GM12878 (cell line): Measurements from ENCODE around the gene PLAAT3. TPM values are rescaled to one million over a fixed set of nuclear protein-coding genes. Genes with fewer than 3 reads are reported as not detected.

Experiments
- ATAC-seq: fragments of 200-7000 bp; cut with Tn5 transposase; 3 replicates; pipeline ENCODE4 v1.9.1; 2020; ENCODE audit warnings: mild to moderate bottlenecking, moderate library complexity
- BruUV-seq: library from RNA; stranded (reverse); fragments of 400-500 nt; replicated peaks from 2 replicates; lab custom pipeline; 2021; lab: Mats Ljungman, UMichigan
- CTCF ChIA-PET: fragments of 300-600 bp; sonication (Branson Sonifier 250); formaldehyde crosslinking; extraction: SDS; loops from one replicate; lab custom pipeline; 2021; ENCODE audit warnings: inconsistent platforms; lab: Yijun Ruan, JAX
- POLR2A ChIA-PET: fragments of 350-600 bp; formaldehyde crosslinking; extraction: SDS; loops from one replicate; lab custom pipeline; 2021; ENCODE audit warnings: inconsistent platforms; lab: Charles Lee
- RAD21 ChIA-PET: fragments of 300-600 bp; sonication (Branson Sonifier 250); formaldehyde crosslinking; loops from one replicate; lab custom pipeline; 2023; ENCODE audit warnings: antibody characterized with exemption; ENCODE audit not compliant: unreplicated experiment; lab: Charles Lee
- SMC1A ChIA-PET: fragments of 300-600 bp; sonication (Branson Sonifier 250); formaldehyde crosslinking; loops from one replicate; lab custom pipeline; 2023; ENCODE audit not compliant: unreplicated experiment, uncharacterized antibody; lab: Charles Lee
- DNase-seq: peaks from one replicate; pipeline ENCODE4 v3.0.0-alpha.2; 2011; ENCODE audit warnings: low read depth, low spot score
- FAIRE-seq: peaks from 3 replicates; lab custom pipeline; 2011; peaks lifted over from hg19 to GRCh38; lab: Jason Lieb, UNC
- H2AFZ ChIP-seq: 2 replicates; pipeline ENCODE4 v1.6.0; 2011; ENCODE audit warnings: low read depth, low read length, control low read depth; ENCODE audit not compliant: control insufficient read depth
- H3K27ac ChIP-seq: 2 replicates; pipeline ENCODE4 v1.5.1; 2011; ENCODE audit warnings: control low read depth; ENCODE audit not compliant: control insufficient read depth, insufficient read depth
- H3K27me3 ChIP-seq, 2 experiments: replicated peaks in 1 of 2; 2 replicates each; pipeline versions ENCODE4 v1.6.0 to v1.6.1; 2011; ENCODE audit warnings: low read length in 1 of 2; ENCODE audit not compliant: control insufficient read depth in 2 of 2, insufficient read depth in 2 of 2
- H3K36me3 ChIP-seq, 2 experiments: 2 replicates each; pipeline ENCODE4 v1.5.1; 2011; ENCODE audit warnings: low read length in 1 of 2; ENCODE audit not compliant: control insufficient read depth in 2 of 2, insufficient read depth in 2 of 2
- H3K4me1 ChIP-seq: 2 replicates; pipeline ENCODE4 v1.6.1; 2011; ENCODE audit warnings: mild to moderate bottlenecking, low read length, moderate library complexity, mixed read lengths; ENCODE audit not compliant: control insufficient read depth, insufficient read depth
- H3K4me2 ChIP-seq: 2 replicates; pipeline ENCODE4 v1.6.0; 2011; ENCODE audit warnings: control low read depth; ENCODE audit not compliant: control insufficient read depth, insufficient read depth
- H3K4me3 ChIP-seq: fragments of 200-600 bp; sonication (generic); 2 replicates; pipeline ENCODE4 v1.5.1; 2016
- H3K79me2 ChIP-seq: 2 replicates; pipeline ENCODE4 v1.6.0; 2011; ENCODE audit warnings: low read length; ENCODE audit not compliant: control insufficient read depth, insufficient read depth
- H3K9ac ChIP-seq: 2 replicates; pipeline ENCODE4 v1.8.0; 2011; ENCODE audit warnings: low read length, control low read depth, mixed read lengths; ENCODE audit not compliant: control insufficient read depth, insufficient read depth
- H3K9me3 ChIP-seq: replicated peaks from 3 replicates; pipeline ENCODE4 v1.5.1; 2011; ENCODE audit warnings: mild to moderate bottlenecking, low read length; ENCODE audit not compliant: control insufficient read depth, insufficient read depth
- H4K20me1 ChIP-seq: 2 replicates; pipeline ENCODE4 v1.6.0; 2011; ENCODE audit not compliant: control insufficient read depth, insufficient read depth
- CEBPZ ChIP-seq: fragments of 150-350 bp; IDR thresholded peaks from 2 replicates; pipeline ENCODE4 v1.6.1; 2016; ENCODE audit warnings: low read depth, low read length
- EGR1 ChIP-seq, 2 experiments: IDR thresholded peaks; 1 replicate in 1 of 2; 2 replicates in 1 of 2; pipeline ENCODE4 v1.6.1; 2011 to 2012; ENCODE audit warnings: low read depth in 2 of 2, low read length in 2 of 2, borderline replicate concordance in 1 of 2, mild to moderate bottlenecking in 1 of 2, moderate library complexity in 1 of 2
- HCFC1 ChIP-seq: fragments of 150-350 bp; IDR thresholded peaks from 2 replicates; pipeline ENCODE4 v1.6.1; 2014; ENCODE audit warnings: low read length
- JUND ChIP-seq: IDR thresholded peaks from 2 replicates; pipeline ENCODE4 v1.6.1; 2012; ENCODE audit warnings: low read depth, mild to moderate bottlenecking, low read length, improper control_type of control experiment, moderate library complexity
- MAX ChIP-seq: IDR thresholded peaks from 2 replicates; pipeline ENCODE4 v1.6.1; 2012; ENCODE audit warnings: low read depth, low read length, improper control_type of control experiment
- NRF1 ChIP-seq: conservative IDR thresholded peaks from 2 replicates; pipeline ENCODE4 v1.6.1; 2011; ENCODE audit warnings: mild to moderate bottlenecking, low read depth, low read length, improper control_type of control experiment
- POU2F2 ChIP-seq: IDR thresholded peaks from 3 replicates; pipeline ENCODE4 v1.6.1; 2011; ENCODE audit warnings: low read depth, mild to moderate bottlenecking, low read length, borderline replicate concordance
- REST ChIP-seq: IDR thresholded peaks from 2 replicates; pipeline ENCODE4 v1.6.1; 2012; ENCODE audit warnings: mild to moderate bottlenecking, low read depth, low read length
- SMARCA5 ChIP-seq: fragments of 450-650 bp; IDR thresholded peaks from 2 replicates; pipeline ENCODE4 v1.6.1; 2017; ENCODE audit warnings: mild to moderate bottlenecking
- STAT3 ChIP-seq: IDR thresholded peaks from 2 replicates; pipeline ENCODE4 v1.6.1; 2011; ENCODE audit warnings: low read depth, low read length, improper control_type of control experiment
- TCF7 ChIP-seq: IDR thresholded peaks from 2 replicates; pipeline ENCODE4 v1.6.1; 2014; ENCODE audit warnings: antibody characterized with exemption, borderline replicate concordance
- WGBS: methylation state at CpG from one replicate; pipeline ENCODE4 v1.1.6; 2016; ENCODE audit warnings: low lambda C conversion rate; ENCODE audit not compliant: insufficient replicate concordance, insufficient coverage; ENCODE audit errors: missing lambda C conversion rate; 5-methylcytosine and 5-hydroxymethylcytosine counted together
- in situ Hi-C: fragments of 300-500 bp; cut with MboI; formaldehyde crosslinking; loops from 9 replicates; pipeline ENCODE4 v1.14.3; 2018; ENCODE audit warnings: mixed read lengths
- intact Hi-C: fragments of 100-400 bp; cut with micrococcal nuclease; formaldehyde crosslinking; loops from one replicate; pipeline ENCODE4 v1.14.2; 2022; ENCODE audit not compliant: unreplicated experiment
- polyA plus RNA-seq, 11 experiments: library from polyadenylated mRNA; depleted of rRNA in 4 of 11; unstranded in 6 of 11; stranded (reverse) in 5 of 11; fragments of >200 nt; fragmentation: Nextera tagmentation in 4 of 11; fragmentation: Illumina TruSeq in 1 of 11; extraction: Ambion mirVana in 4 of 11; extraction: Trizol in 1 of 11; gene quantifications; 1 replicate in 1 of 11; 2 replicates in 10 of 11; pipeline versions ENCODE4 v1.2.1 to v1.2.3, GENCODE V29; 2011 to 2016; ENCODE audit warnings: inconsistent platforms in 2 of 11, missing spikeins in 2 of 11, low read depth in 1 of 11
- total RNA-seq, 4 experiments: library from RNA; depleted of rRNA in 3 of 4; stranded (reverse); fragments of >200 nt in 3 of 4; fragmentation: Illumina TruSeq in 1 of 4; extraction: Trizol in 1 of 4; gene quantifications; 2 replicates each; pipeline versions ENCODE4 v1.2.1 to v1.2.3, GENCODE V29; 2013 to 2021
- TF ChIP-seq, protein P1 (sequence below): fragments of 450-650 bp; IDR thresholded peaks from 2 replicates; pipeline ENCODE4 v1.6.1; 2014; ENCODE audit warnings: mild to moderate bottlenecking

The PLAAT3 gene
- total and polyA plus RNA-seq, 10 of the 15 experiments (the other 5 are each of a cell fraction or from before 2014, with no cell fraction given) = 4.8 to 37.0 (median 14.8) TPM

DNA sequence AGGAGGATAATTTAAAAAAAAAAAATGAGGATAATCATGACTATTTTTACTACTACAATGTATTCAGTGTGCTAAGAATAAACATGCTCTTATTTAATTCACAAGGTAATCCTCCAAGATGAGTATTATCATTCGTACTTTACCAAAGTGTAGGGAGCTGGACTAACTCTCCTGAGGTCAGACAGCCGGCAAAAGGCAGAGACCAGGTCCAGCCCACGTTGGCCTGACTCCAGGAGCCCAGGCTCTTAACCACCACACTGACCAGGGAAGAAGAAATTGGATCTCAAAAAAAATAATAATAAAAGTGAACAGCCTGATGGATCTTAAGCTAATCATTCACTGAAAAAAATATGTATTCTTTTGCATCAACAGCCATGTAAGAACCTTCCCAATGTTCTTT, 25.2 kb downstream of the PLAAT3 start (continued):
- TF ChIP-seq CEBPZ = no peak

- Histone ChIP-seq H4K20me1 (no peaks in the 10 kb centered on the region), H3K36me3 (no peaks in the 10 kb centered on the region), H3K4me3 (no peak overlapping the region), H3K9me3 (peaks cover 5% of the 10 kb centered on the region; the same call in 2 of the 3 replicates), H3K79me2 (no peaks in the 10 kb centered on the region), H3K27me3 (no peaks in the 10 kb centered on the region), H3K9ac (no peak overlapping the region), H3K4me2 (no peak overlapping the region), H3K4me1 (0 out of 2 replicates have a peak, but pooled peaks cover 3% of the 10 kb centered on the region), H2AFZ (no peak overlapping the region), H3K27ac (no peak overlapping the region)
- ATAC-seq (no peak), FAIRE-seq (no peak), DNase-seq (no peak)
- WGBS = 64% methylated on average over 6 of the region's 6 CpGs
- ChIA-PET RAD21 (no interaction called here), CTCF (no interaction called here), POLR2A (no interaction called here), SMC1A (no interaction called here)
- BruUV-seq = no TSS peak
- in situ Hi-C loops = no loop called here
- intact Hi-C loops = no loop called here
- TF ChIP-seq SMARCA5 = no peak
- TF ChIP-seq REST = no peak
- TF ChIP-seq, protein P1, sequence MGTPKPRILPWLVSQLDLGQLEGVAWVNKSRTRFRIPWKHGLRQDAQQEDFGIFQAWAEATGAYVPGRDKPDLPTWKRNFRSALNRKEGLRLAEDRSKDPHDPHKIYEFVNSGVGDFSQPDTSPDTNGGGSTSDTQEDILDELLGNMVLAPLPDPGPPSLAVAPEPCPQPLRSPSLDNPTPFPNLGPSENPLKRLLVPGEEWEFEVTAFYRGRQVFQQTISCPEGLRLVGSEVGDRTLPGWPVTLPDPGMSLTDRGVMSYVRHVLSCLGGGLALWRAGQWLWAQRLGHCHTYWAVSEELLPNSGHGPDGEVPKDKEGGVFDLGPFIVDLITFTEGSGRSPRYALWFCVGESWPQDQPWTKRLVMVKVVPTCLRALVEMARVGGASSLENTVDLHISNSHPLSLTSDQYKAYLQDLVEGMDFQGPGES = no peak
- no peak for TF ChIP-seq TCF7
- TF ChIP-seq HCFC1 = no peak
- TF ChIP-seq STAT3 = no peak
- TF ChIP-seq POU2F2 = no peak
- TF ChIP-seq NRF1 = no peak
- TF ChIP-seq EGR1 (IDR thresholded peaks at IDR 0.05; ENCODE audit: borderline replicate concordance in 1 of 2, low read depth in 2 of 2, low read length in 2 of 2) = no peak
- no peak for TF ChIP-seq MAX
- no peak for TF ChIP-seq JUND
Observed at GRCh38 chr11:63586451-63587166, 27.6 kb downstream of the PLAAT3 start.
